HepG2 (cell line): ENCODE results near the gene SH2D5. TPM values are rescaled to one million over a fixed set of nuclear protein-coding genes. Genes with fewer than 3 reads are reported as not detected.

Experiments
- ATAC-seq: fragments of 200-7000 bp; cut with Tn5 transposase; 3 replicates; pipeline ENCODE4 v1.9.1; 2020; ENCODE audit warnings: mild to moderate bottlenecking, moderate library complexity
- BruUV-seq: library from RNA; stranded (reverse); fragments of 400-500 nt; replicated peaks from 2 replicates; lab custom pipeline; 2021; lab: Mats Ljungman, UMichigan
- CTCF ChIA-PET: fragments of 300-600 bp; formaldehyde crosslinking; extraction: SDS; loops from one replicate; lab custom pipeline; 2021; ENCODE audit warnings: low total read pairs, inconsistent platforms, low intra/inter-chr PET ratio; lab: Yijun Ruan, JAX
- POLR2A ChIA-PET: fragments of 350-600 bp; sonication (Branson Sonifier 250); formaldehyde crosslinking; loops from one replicate; lab custom pipeline; 2020; ENCODE audit warnings: antibody characterized with exemption, inconsistent platforms; lab: Yijun Ruan, JAX
- DNase-seq: peaks from one replicate; pipeline ENCODE4 v3.0.0-alpha.2; 2015; ENCODE audit warnings: low spot score
- FAIRE-seq: peaks from 3 replicates; lab custom pipeline; 2011; peaks lifted over from hg19 to GRCh38; lab: Jason Lieb, UNC
- H2AFZ ChIP-seq: one replicate; pipeline ENCODE4 v1.6.1; 2011; ENCODE audit warnings: low read length, inconsistent platforms
- H3K27ac ChIP-seq: fragments of 300-600 bp; 3 replicates; pipeline ENCODE4 v1.8.0; 2011; ENCODE audit warnings: mixed run types, mild to moderate bottlenecking, mixed read lengths, low read length, inconsistent platforms; ENCODE audit not compliant: insufficient read depth; ENCODE audit errors: extremely low read length
- H3K27me3 ChIP-seq, 2 experiments: fragments of 200-600 bp in 1 of 2; 2 replicates in 1 of 2; 3 replicates in 1 of 2; pipeline versions ENCODE4 v1.6.0 to v1.8.0; 2011; ENCODE audit warnings: low read length in 2 of 2, mild to moderate bottlenecking in 2 of 2, moderate library complexity in 2 of 2, inconsistent platforms in 1 of 2; ENCODE audit not compliant: insufficient read depth in 2 of 2, control insufficient read depth in 1 of 2
- H3K36me3 ChIP-seq, 2 experiments: fragments of 200-600 bp in 1 of 2; replicated peaks in 1 of 2; 2 replicates in 1 of 2; 3 replicates in 1 of 2; pipeline versions ENCODE4 v1.5.1 to v1.8.0; 2011; ENCODE audit warnings: low read length in 2 of 2, inconsistent platforms in 1 of 2; ENCODE audit not compliant: insufficient read depth in 2 of 2, control insufficient read depth in 1 of 2
- H3K4me1 ChIP-seq: 2 replicates; pipeline ENCODE4 v1.5.1; 2012; ENCODE audit warnings: low read length, inconsistent platforms; ENCODE audit not compliant: insufficient read depth
- H3K4me2 ChIP-seq: 2 replicates; pipeline ENCODE4 v1.6.0; 2011; ENCODE audit warnings: low read depth, low read length, inconsistent platforms
- H3K4me3 ChIP-seq, 3 experiments: fragments of 200-600 bp in 1 of 3; sonication (generic), shearing (Covaris generic) in 1 of 3; replicated peaks in 1 of 3; 2 replicates each; pipeline ENCODE4 v1.5.1; 2011 to 2016; ENCODE audit warnings: low read length in 3 of 3, inconsistent platforms in 2 of 3, low read depth in 2 of 3, mild to moderate bottlenecking in 2 of 3, control low read depth in 1 of 3, mixed read lengths in 1 of 3; ENCODE audit not compliant: insufficient read depth in 1 of 3
- H3K79me2 ChIP-seq: one replicate; pipeline ENCODE4 v1.6.1; 2011; ENCODE audit warnings: low read length, inconsistent platforms; ENCODE audit not compliant: insufficient read depth
- H3K9ac ChIP-seq: 2 replicates; pipeline ENCODE4 v1.6.0; 2011; ENCODE audit warnings: mild to moderate bottlenecking, low read depth, low read length, inconsistent platforms; ENCODE audit not compliant: insufficient read depth
- H3K9me3 ChIP-seq: 2 replicates; pipeline ENCODE4 v1.5.1; 2012; ENCODE audit warnings: mild to moderate bottlenecking, low read length
- H4K20me1 ChIP-seq: 2 replicates; pipeline ENCODE4 v1.6.0; 2011; ENCODE audit warnings: inconsistent platforms, mild to moderate bottlenecking, low read length, moderate library complexity; ENCODE audit not compliant: insufficient read depth
- ARID3A ChIP-seq: IDR thresholded peaks from 2 replicates; pipeline ENCODE4 v1.6.1; 2012; ENCODE audit warnings: low read depth, low read length, improper control_type of control experiment
- CBX1 ChIP-seq: IDR thresholded peaks from one replicate; pipeline ENCODE4 v1.6.1; 2016; ENCODE audit warnings: antibody characterized with exemption, low read depth
- DPF2 ChIP-seq: sonication (generic); formaldehyde crosslinking; IDR thresholded peaks from 2 replicates; pipeline ENCODE4 v1.4.0; 2020; ENCODE audit warnings: mild to moderate bottlenecking, low read depth, missing genetic modification reagents, borderline replicate concordance
- NCOA5 ChIP-seq: sonication (generic); formaldehyde crosslinking; IDR thresholded peaks from 2 replicates; pipeline ENCODE4 v1.4.0; 2020; ENCODE audit warnings: missing genetic modification reagents
- POLR2AphosphoS5 ChIP-seq: IDR thresholded peaks from 2 replicates; pipeline ENCODE4 v1.6.1; 2012; ENCODE audit warnings: low read depth, low read length
- REST ChIP-seq, 2 experiments: IDR thresholded peaks; 2 replicates each; pipeline ENCODE4 v1.6.1; 2011 to 2012; ENCODE audit warnings: low read length in 2 of 2, borderline replicate concordance in 1 of 2, low read depth in 1 of 2, mild to moderate bottlenecking in 1 of 2, moderate library complexity in 1 of 2
- SRF ChIP-seq: IDR thresholded peaks from 2 replicates; pipeline ENCODE4 v1.6.1; 2011; ENCODE audit warnings: mild to moderate bottlenecking, low read depth, low read length, moderate library complexity
- TRIM24 ChIP-seq: sonication (generic); formaldehyde crosslinking; IDR thresholded peaks from 2 replicates; pipeline ENCODE4 v1.8.0; 2022; ENCODE audit warnings: mild to moderate bottlenecking, missing genetic modification reagents
- XRCC5 ChIP-seq: fragments of 200-400 bp; formaldehyde crosslinking; optimal IDR thresholded peaks from 2 replicates; pipeline ENCODE3; 2017; ENCODE audit warnings: mild to moderate bottlenecking, low read length
- ZBTB20 ChIP-seq: sonication (generic); formaldehyde crosslinking; IDR thresholded peaks from 2 replicates; pipeline ENCODE4 v1.8.1; 2023; ENCODE audit warnings: missing genetic modification reagents, low read depth, mild to moderate bottlenecking, borderline replicate concordance
- ZNF180 ChIP-seq: sonication (generic); formaldehyde crosslinking; IDR thresholded peaks from 2 replicates; pipeline ENCODE4 v1.4.0; 2020; ENCODE audit warnings: low read depth, missing genetic modification reagents, borderline replicate concordance
- ZNF20 ChIP-seq: sonication (generic); formaldehyde crosslinking; IDR thresholded peaks from 2 replicates; pipeline ENCODE4 v1.4.0; 2020; ENCODE audit warnings: mild to moderate bottlenecking, moderate library complexity, missing genetic modification reagents
- ZNF251 ChIP-seq: sonication (generic); formaldehyde crosslinking; IDR thresholded peaks from 2 replicates; pipeline ENCODE4 v1.9.0; 2021; ENCODE audit warnings: mild to moderate bottlenecking, missing genetic modification reagents
- ZNF441 ChIP-seq: sonication (generic); formaldehyde crosslinking; IDR thresholded peaks from 2 replicates; pipeline ENCODE4 v1.7.0; 2021; ENCODE audit warnings: missing genetic modification reagents, borderline replicate concordance
- ZNF460 ChIP-seq: sonication (generic); formaldehyde crosslinking; IDR thresholded peaks from 2 replicates; pipeline ENCODE4 v1.5.1; 2020; ENCODE audit warnings: missing genetic modification reagents, mild to moderate bottlenecking, borderline replicate concordance
- ZNF841 ChIP-seq: sonication (generic); formaldehyde crosslinking; IDR thresholded peaks from 2 replicates; pipeline ENCODE4 v1.8.1; 2023; ENCODE audit warnings: missing genetic modification reagents, borderline replicate concordance
- WGBS: methylation state at CpG from one replicate; pipeline ENCODE4 v1.1.6; 2017; ENCODE audit warnings: low lambda C conversion rate; 5-methylcytosine and 5-hydroxymethylcytosine counted together
- in situ Hi-C: cut with HindIII; loops from 2 replicates; pipeline ENCODE4 v1.10.0; 2017; ENCODE audit warnings: low pct_unique_long_range_greater_than_20kb; ENCODE audit not compliant: extremely low pct_ligation_motif_present
- intact Hi-C: fragments of 100-400 bp; cut with micrococcal nuclease; formaldehyde crosslinking; loops from one replicate; pipeline ENCODE4 v1.10.0; 2022; ENCODE audit not compliant: unreplicated experiment
- polyA plus RNA-seq, 8 experiments: library from polyadenylated mRNA; depleted of rRNA in 3 of 8; stranded (reverse) in 7 of 8; unstranded in 1 of 8; fragments of >200 nt; fragmentation: Illumina TruSeq in 4 of 8; extraction: Trizol in 4 of 8; gene quantifications; 2 replicates each; pipeline versions ENCODE4 v1.2.1 to v1.2.3, GENCODE V29; 2011 to 2016; ENCODE audit warnings: low read depth in 4 of 8, missing spikeins in 1 of 8, mixed read lengths in 1 of 8; ENCODE audit not compliant: insufficient read depth in 1 of 8
- total RNA-seq, 5 experiments: library from RNA; depleted of rRNA; stranded (reverse); fragments of >200 nt; fragmentation: Illumina TruSeq; extraction: Trizol; gene quantifications; 2 replicates each; pipeline ENCODE4 v1.2.3, GENCODE V29; 2016; ENCODE audit warnings: low read depth in 1 of 5

SH2D5 gene
- total and polyA plus RNA-seq, 2 of the 13 experiments (the other 11 are each of a cell fraction or from before 2014, with no cell fraction given) = 1.2 to 3.4 TPM

- Histone ChIP-seq H3K36me3 (no peaks in the 10 kb centered on the region), H3K4me2 (no peak overlapping the region), H3K79me2 (no peaks in the 10 kb centered on the region), H4K20me1 (no peaks in the 10 kb centered on the region), H3K9ac (no peak overlapping the region), H3K4me1 (peaks cover 24% of the 10 kb centered on the region), H3K27me3 (peaks cover 3 to 7% of the 10 kb centered on the region in 2 experiments; a peak in 3 of 5 replicates), H3K27ac (no peak overlapping the region), H3K9me3 (no peaks in the 10 kb centered on the region), H3K4me3 (no peak overlapping the region), H2AFZ (no peak overlapping the region)
- WGBS = 72% methylated on average over 17 of the region's 29 CpGs
- ATAC-seq (no peak), DNase-seq (no peak), FAIRE-seq (no peak)
- ChIA-PET POLR2A (interaction anchor here (1.3 kb wide), 1 partner anchor 28 kb away, joined by 3 read pairs; no protein-coding TSS in a partner anchor), CTCF (no interaction called here)
- in situ Hi-C loops (no loop called here), intact Hi-C loops (no loop called here)
- no TSS peak for BruUV-seq
- TF ChIP-seq ZNF20 (CRISPR knock-in tag) (no peak), REST (IDR thresholded peaks at IDR 0.05; ENCODE audit: borderline replicate concordance in 1 of 2, low read depth in 1 of 2, low read length in 2 of 2) (no peak), ZNF460 (no peak), ZNF841 (CRISPR knock-in tag) (no peak), ZNF180 (CRISPR knock-in tag) (no peak), ARID3A (no peak), XRCC5 (no peak), SRF (no peak), DPF2 (CRISPR knock-in tag) (no peak), ZNF441 (CRISPR knock-in tag) (no peak), POLR2AphosphoS5 (no peak), CBX1 (no peak), NCOA5 (CRISPR knock-in tag) (no peak), ZBTB20 (CRISPR knock-in tag) (no peak), TRIM24 (no peak), ZNF251 (CRISPR knock-in tag) (no peak)
Measured at GRCh38 chr1:20725189-20726117, 7.0 kb downstream of the SH2D5 start.
